Type B pancreatic cell (in vitro differentiated cells): Measurements from ENCODE around the gene PARD3B. TPM values are rescaled to one million over a fixed set of nuclear protein-coding genes. Genes with fewer than 3 reads are reported as not detected.

Source experiments
- DNase-seq: peaks from one replicate; pipeline ENCODE4 v3.0.0; 2021; ENCODE audit warnings: mixed read lengths; ENCODE audit not compliant: unreplicated experiment; ENCODE audit errors: extremely low spot score
- H3K27ac Mint-ChIP-seq: 2 replicates; pipeline ENCODE4 v1.8.0; 2021; ENCODE audit warnings: mild to moderate bottlenecking, mixed read lengths
- H3K27me3 Mint-ChIP-seq: 2 replicates; pipeline ENCODE4 v1.8.0; 2021; ENCODE audit warnings: mixed read lengths
- H3K36me3 Mint-ChIP-seq: 2 replicates; pipeline ENCODE4 v1.8.0; 2021; ENCODE audit warnings: mixed read lengths
- H3K4me1 Mint-ChIP-seq: one replicate; pipeline ENCODE4 v1.8.0; 2021; ENCODE audit warnings: mixed read lengths; ENCODE audit not compliant: unreplicated experiment
- H3K4me3 Mint-ChIP-seq: 2 replicates; pipeline ENCODE4 v1.8.0; 2021; ENCODE audit warnings: mild to moderate bottlenecking, mixed read lengths
- H3K9me3 Mint-ChIP-seq: 2 replicates; pipeline ENCODE4 v1.8.0; 2021; ENCODE audit warnings: mixed read lengths
- CTCF ChIP-seq: fragments of 200-600 bp; sonication (generic); conservative IDR thresholded peaks from 2 replicates; pipeline ENCODE4 v1.5.0; 2021; ENCODE audit warnings: antibody characterized with exemption, mild to moderate bottlenecking
- total RNA-seq: library from RNA; stranded (reverse); gene quantifications from 2 replicates; pipeline ENCODE4 v1.2.1, GENCODE V29; 2021; ENCODE audit warnings: low replicate concordance

The PARD3B gene
- total RNA-seq, 1 donor from 2014 or later = 15.9 TPM

GRCh38 chr2:205586626-205587025, 1041.4 kb downstream of the PARD3B start:
- Mint-ChIP-seq H3K4me1 (peaks cover 16% of the 10 kb centered on the region), H3K9me3 (peaks cover 6% of the 10 kb centered on the region), H3K27ac (no peak overlapping the region), H3K4me3 (no peak overlapping the region), H3K36me3 (no peaks in the 10 kb centered on the region), H3K27me3 (peaks cover 4% of the 10 kb centered on the region)
- TF ChIP-seq CTCF = no peak
- no peak for DNase-seq

- Mint-ChIP-seq H3K4me1 (peaks cover 24% of the 10 kb centered on the region), H3K27ac (no peak overlapping the region), H3K4me3 (no peak overlapping the region), H3K27me3 (peaks cover 4% of the 10 kb centered on the region), H3K9me3 (peaks cover 6% of the 10 kb centered on the region), H3K36me3 (no peaks in the 10 kb centered on the region)
- no peak for TF ChIP-seq CTCF
- DNase-seq = no peak
These were observed 1044.2 kb downstream of the PARD3B start for GRCh38 chr2:205589479-205589878.

- DNase-seq = no peak
- no peak overlapping the region for H3K27ac Mint-ChIP-seq
- TF ChIP-seq CTCF = no peak
- H3K4me1 Mint-ChIP-seq = peaks cover 13% of the 10 kb centered on the region
- no peaks in the 10 kb centered on the region for H3K36me3 Mint-ChIP-seq
- H3K27me3 Mint-ChIP-seq = peaks cover 4% of the 10 kb centered on the region
- H3K4me3 Mint-ChIP-seq = no peak overlapping the region
- peaks cover 6% of the 10 kb centered on the region for H3K9me3 Mint-ChIP-seq
These were observed 1045.5 kb downstream of the PARD3B start for GRCh38 chr2:205590759-205591158.

GRCh38 chr2:205593891-205594290, 1048.6 kb downstream of the PARD3B start:
- Mint-ChIP-seq H3K36me3 (no peaks in the 10 kb centered on the region), H3K4me1 (peaks cover 8% of the 10 kb centered on the region), H3K27me3 (no peaks in the 10 kb centered on the region), H3K27ac (no peak overlapping the region), H3K9me3 (peaks cover 6% of the 10 kb centered on the region), H3K4me3 (no peak overlapping the region)
- DNase-seq = no peak
- TF ChIP-seq CTCF = no peak

GRCh38 chr2:205596581-205596980, 1051.3 kb downstream of the PARD3B start:
- no peaks in the 10 kb centered on the region for H3K9me3 Mint-ChIP-seq
- H3K27me3 Mint-ChIP-seq = no peaks in the 10 kb centered on the region

More at GRCh38 chr2:205596581-205596980, 1051.3 kb downstream of the PARD3B start:
- DNase-seq = no peak
- H3K4me1 Mint-ChIP-seq = peaks cover 8% of the 10 kb centered on the region
- no peak overlapping the region for H3K4me3 Mint-ChIP-seq
- TF ChIP-seq CTCF = no peak
- no peaks in the 10 kb centered on the region for H3K36me3 Mint-ChIP-seq
- no peak overlapping the region for H3K27ac Mint-ChIP-seq
